K562 (cell line): Measurements from ENCODE around the gene BTBD18. TPM values are rescaled to one million over a fixed set of nuclear protein-coding genes. Genes with fewer than 3 reads are reported as not detected.

Experiments used
- DEAF1 ChIP-seq: fragments of 450-650 bp; formaldehyde crosslinking; IDR thresholded peaks from 2 replicates; pipeline ENCODE4 v1.4.0; 2020; ENCODE audit warnings: mild to moderate bottlenecking, moderate library complexity
- ETV1 ChIP-seq: fragments of 450-650 bp; conservative IDR thresholded peaks from 2 replicates; pipeline ENCODE4 v1.6.1; 2016; ENCODE audit warnings: missing genetic modification characterization, control low read depth, low read depth, missing compliant biosample characterization
- GABPA ChIP-seq: fragments of 200-800 bp; sonication (Bioruptor generic); conservative IDR thresholded peaks from 2 replicates; pipeline ENCODE4 v1.6.1; 2016; ENCODE audit warnings: low read depth, missing genetic modification characterization, missing compliant biosample characterization
- HMGXB4 ChIP-seq: sonication (generic); formaldehyde crosslinking; IDR thresholded peaks from 2 replicates; pipeline ENCODE4 v1.8.1; 2023; ENCODE audit warnings: mild to moderate bottlenecking, missing genetic modification reagents
- HNRNPLL ChIP-seq: fragments of 200-400 bp; formaldehyde crosslinking; IDR thresholded peaks from 2 replicates; pipeline ENCODE4 v1.6.1; 2017; ENCODE audit warnings: low read length, low read depth, mild to moderate bottlenecking; ENCODE audit not compliant: poor library complexity, severe bottlenecking
- HNRNPUL1 ChIP-seq: fragments of 200-400 bp; formaldehyde crosslinking; IDR thresholded peaks from 2 replicates; pipeline ENCODE4 v1.6.1; 2017; ENCODE audit warnings: low read length
- MECOM ChIP-seq: fragments of 250-450 bp; sonication (Bioruptor Pico); IDR thresholded peaks from 2 replicates; pipeline ENCODE4 v1.8.0; 2022; ENCODE audit warnings: inconsistent platforms
- MED1 ChIP-seq: sonication (generic); formaldehyde crosslinking; IDR thresholded peaks from 2 replicates; pipeline ENCODE4 v1.8.1; 2023; ENCODE audit warnings: missing genetic modification reagents, borderline replicate concordance
- SP1 ChIP-seq: sonication (generic); formaldehyde crosslinking; IDR thresholded peaks from 2 replicates; pipeline ENCODE4 v1.8.1; 2022; ENCODE audit warnings: mild to moderate bottlenecking, missing genetic modification reagents
- THRB ChIP-seq: fragments of 450-650 bp; formaldehyde crosslinking; conservative IDR thresholded peaks from 2 replicates; pipeline ENCODE4 v1.4.0; 2022; ENCODE audit warnings: mild to moderate bottlenecking, missing genetic modification characterization
- ZBTB11 ChIP-seq, 3 experiments: fragments of 200-800 bp in 1 of 3; fragments of 250-450 bp in 1 of 3; fragments of 450-650 bp in 1 of 3; sonication (Bioruptor Pico) in 1 of 3; sonication (Bioruptor generic) in 1 of 3; formaldehyde crosslinking in 1 of 3; IDR thresholded peaks; 2 replicates each; pipeline versions ENCODE4 v1.6.1 to v1.8.0; 2016 to 2022; ENCODE audit warnings: mild to moderate bottlenecking in 2 of 3, missing genetic modification characterization in 2 of 3, missing compliant biosample characterization in 1 of 3, moderate library complexity in 1 of 3
- ZBTB7A ChIP-seq: IDR thresholded peaks from 2 replicates; pipeline ENCODE4 v1.6.1; 2011; ENCODE audit warnings: low read depth, mild to moderate bottlenecking, low read length, moderate library complexity, borderline replicate concordance; ENCODE audit not compliant: control insufficient read depth
- ZKSCAN8 ChIP-seq: fragments of 200-800 bp; sonication (Bioruptor generic); IDR thresholded peaks from 2 replicates; pipeline ENCODE4 v1.6.1; 2016; ENCODE audit warnings: missing genetic modification characterization, missing compliant biosample characterization
- ZNF184 ChIP-seq: sonication (generic); formaldehyde crosslinking; IDR thresholded peaks from 2 replicates; pipeline ENCODE4 v1.5.0; 2020; ENCODE audit warnings: missing genetic modification reagents
- ZNF282 ChIP-seq: sonication (generic); formaldehyde crosslinking; IDR thresholded peaks from 2 replicates; pipeline ENCODE4 v1.8.1; 2023; ENCODE audit warnings: missing genetic modification reagents
- ZNF384 ChIP-seq: IDR thresholded peaks from 2 replicates; pipeline ENCODE4 v1.6.1; 2012; ENCODE audit warnings: low read depth, low read length, improper control_type of control experiment
- ZNF431 ChIP-seq: sonication (generic); formaldehyde crosslinking; IDR thresholded peaks from 2 replicates; pipeline ENCODE4 v1.8.0; 2022; ENCODE audit warnings: mild to moderate bottlenecking, missing genetic modification reagents
- ZNF75A ChIP-seq: fragments of 450-650 bp; formaldehyde crosslinking; IDR thresholded peaks from 2 replicates; pipeline ENCODE4 v1.4.0; 2020; ENCODE audit warnings: mild to moderate bottlenecking
- ZNF766 ChIP-seq: fragments of 200-800 bp; sonication (Bioruptor generic); conservative IDR thresholded peaks from 2 replicates; pipeline ENCODE4 v1.6.1; 2016; ENCODE audit warnings: missing genetic modification characterization, missing compliant biosample characterization
- polyA plus RNA-seq, 8 experiments: library from polyadenylated mRNA; depleted of rRNA in 4 of 8; stranded (reverse) in 5 of 8; unstranded in 3 of 8; fragments of >200 nt; fragmentation: Nextera tagmentation in 2 of 8; fragmentation: Illumina TruSeq in 1 of 8; extraction: Ambion mirVana in 2 of 8; extraction: Trizol in 1 of 8; gene quantifications; 2 replicates each; pipeline versions ENCODE4 v1.2.1 to v1.2.3, GENCODE V29; 2011 to 2014; ENCODE audit warnings: inconsistent platforms in 1 of 8, missing spikeins in 1 of 8
- total RNA-seq, 7 experiments: library from RNA; depleted of rRNA in 6 of 7; stranded (reverse); fragments of >200 nt in 6 of 7; fragmentation: Illumina TruSeq in 2 of 7; extraction: Trizol in 2 of 7; gene quantifications; 2 replicates each; pipeline versions ENCODE4 v1.2.1 to v1.2.3, GENCODE V29; 2011 to 2021; ENCODE audit warnings: low replicate concordance in 1 of 7

BTBD18 gene
- total and polyA plus RNA-seq, 9 of the 15 experiments (the other 6 are each of a cell fraction or from before 2014, with no cell fraction given), result 0.06 TPM; not detected in 8

GRCh38 chr11:57800444-57801182 lies 49.0 kb upstream of the BTBD18 start (continued):
- TF ChIP-seq DEAF1 (CRISPR knock-in tag) (peak; percentile 85), HNRNPLL (no peak), MECOM (peak; percentile 60; the same call in 1 of the 2 replicates), ZNF766 (CRISPR knock-in tag) (peak; percentile 86), ETV1 (tag) (peak; percentile 72), ZBTB11 (CRISPR knock-in tag; IDR thresholded peaks at IDR 0.05) (0 out of 6 replicates have a peak, but pooled peaks of 1 of the 3 experiments have one; percentile 64), THRB (CRISPR knock-in tag) (no peak), ZKSCAN8 (CRISPR knock-in tag) (no peak), HMGXB4 (CRISPR knock-in tag) (no peak), ZNF184 (CRISPR knock-in tag) (no peak), ZNF282 (CRISPR knock-in tag) (no peak), ZNF75A (no peak), ZNF384 (no peak; the same call in 1 of the 2 replicates), ZNF431 (CRISPR knock-in tag) (no peak), MED1 (CRISPR knock-in tag) (no peak), ZBTB7A (no peak), GABPA (tag) (no peak), HNRNPUL1 (no peak), SP1 (CRISPR knock-in tag) (0 out of 2 replicates have a peak, but pooled peaks have one; percentile 31)
